Mesenchymal stem cell (in vitro differentiated cells and primary cell): ENCODE measurements around the gene PHACTR2. TPM values are rescaled to one million over a fixed set of nuclear protein-coding genes. Genes with fewer than 3 reads are reported as not detected.
"Not testable (repeated sequence)": the region's sequence is repeated elsewhere in the genome, so short reads cannot be mapped to it uniquely, and the experiment has no call there.

Experiments used
- DNase-seq: peaks from one replicate; pipeline ENCODE4 v3.0.0-alpha.2; 2013
- H2AFZ ChIP-seq: one replicate; pipeline ENCODE4 v1.6.1; 2013; ENCODE audit warnings: low read depth, mild to moderate bottlenecking, control low read depth, inconsistent platforms, low read length, moderate library complexity
- H2AK5ac ChIP-seq: 2 replicates; pipeline ENCODE4 v1.6.1; 2013; ENCODE audit warnings: low read length, moderate library complexity, mild to moderate bottlenecking, inconsistent platforms; ENCODE audit not compliant: severe bottlenecking
- H2BK120ac ChIP-seq: one replicate; pipeline ENCODE4 v1.6.1; 2013; ENCODE audit warnings: low read depth, mild to moderate bottlenecking, inconsistent platforms, low read length, moderate library complexity
- H2BK12ac ChIP-seq, 2 experiments: one replicate each; pipeline ENCODE4 v1.6.1; 2013; ENCODE audit warnings: inconsistent platforms in 2 of 2, low read length in 2 of 2, mild to moderate bottlenecking in 2 of 2, moderate library complexity in 2 of 2, control low read depth in 1 of 2
- H2BK15ac ChIP-seq: one replicate; pipeline ENCODE4 v1.6.1; 2013; ENCODE audit warnings: mild to moderate bottlenecking, low read depth, inconsistent platforms; ENCODE audit not compliant: poor library complexity, severe bottlenecking
- H2BK5ac ChIP-seq: 2 replicates; pipeline ENCODE4 v1.6.1; 2013; ENCODE audit warnings: low read depth, mild to moderate bottlenecking, low read length, control low read depth, inconsistent platforms; ENCODE audit not compliant: poor library complexity, severe bottlenecking
- H3K14ac ChIP-seq, 2 experiments: one replicate each; pipeline ENCODE4 v1.6.1; 2013; ENCODE audit warnings: inconsistent platforms in 2 of 2, low read length in 2 of 2, control low read depth in 1 of 2, mild to moderate bottlenecking in 1 of 2, moderate library complexity in 1 of 2
- H3K18ac ChIP-seq, 2 experiments: one replicate each; pipeline ENCODE4 v1.6.1; 2013; ENCODE audit warnings: inconsistent platforms in 2 of 2, low read length in 2 of 2, control low read depth in 1 of 2, low read depth in 1 of 2, mild to moderate bottlenecking in 1 of 2
- H3K23ac ChIP-seq, 2 experiments: one replicate each; pipeline ENCODE4 v1.6.1; 2013; ENCODE audit warnings: inconsistent platforms in 2 of 2, low read length in 2 of 2, mild to moderate bottlenecking in 2 of 2, moderate library complexity in 2 of 2, control low read depth in 1 of 2
- H3K27ac ChIP-seq: 2 replicates; pipeline ENCODE4 v1.5.1; 2013; ENCODE audit warnings: mild to moderate bottlenecking, moderate library complexity, low read length, control low read depth, inconsistent platforms; ENCODE audit not compliant: poor library complexity, severe bottlenecking
- H3K27me3 ChIP-seq, 2 experiments: 2 replicates each; pipeline versions ENCODE4 v1.6.1 to v1.7.0; 2013; ENCODE audit warnings: low read length in 2 of 2, mild to moderate bottlenecking in 2 of 2, moderate library complexity in 2 of 2, control low read depth in 1 of 2, inconsistent platforms in 1 of 2; ENCODE audit not compliant: control insufficient read depth in 1 of 2, insufficient read depth in 1 of 2
- H3K36me3 ChIP-seq, 2 experiments: 2 replicates each; pipeline versions ENCODE4 v1.6.1 to v1.7.0; 2013; ENCODE audit warnings: low read length in 2 of 2, control low read depth in 1 of 2, inconsistent platforms in 1 of 2, low read depth in 1 of 2, mild to moderate bottlenecking in 1 of 2; ENCODE audit not compliant: insufficient read depth in 2 of 2, control insufficient read depth in 1 of 2
- H3K4ac ChIP-seq, 2 experiments: one replicate each; pipeline ENCODE4 v1.6.1; 2013; ENCODE audit warnings: inconsistent platforms in 2 of 2, low read length in 2 of 2, mild to moderate bottlenecking in 2 of 2, moderate library complexity in 2 of 2, control low read depth in 1 of 2, low read depth in 1 of 2
- H3K4me1 ChIP-seq: 2 replicates; pipeline ENCODE4 v1.6.1; 2013; ENCODE audit warnings: low read depth, low read length, control low read depth; ENCODE audit not compliant: control insufficient read depth, insufficient read depth
- H3K4me2 ChIP-seq: 2 replicates; pipeline ENCODE4 v1.6.1; 2013; ENCODE audit warnings: low read length, mild to moderate bottlenecking, inconsistent platforms; ENCODE audit not compliant: poor library complexity, severe bottlenecking
- H3K4me3 ChIP-seq, 2 experiments: 2 replicates each; pipeline versions ENCODE4 v1.5.1 to v1.7.0; 2013; ENCODE audit warnings: low read length in 2 of 2, mild to moderate bottlenecking in 2 of 2, control low read depth in 1 of 2, low read depth in 1 of 2; ENCODE audit not compliant: insufficient read depth in 1 of 2
- H3K79me1 ChIP-seq: replicated peaks from 2 replicates; pipeline ENCODE4 v1.6.1; 2013; ENCODE audit warnings: mild to moderate bottlenecking, control low read depth, low read length, inconsistent platforms; ENCODE audit not compliant: poor library complexity, severe bottlenecking
- H3K9ac ChIP-seq: 2 replicates; pipeline ENCODE4 v1.7.0; 2013; ENCODE audit warnings: mild to moderate bottlenecking, low read length, moderate library complexity
- H3K9me3 ChIP-seq: 2 replicates; pipeline ENCODE4 v1.7.0; 2013; ENCODE audit warnings: mild to moderate bottlenecking, low read length; ENCODE audit not compliant: control insufficient read depth
- H4K8ac ChIP-seq: one replicate; pipeline ENCODE4 v1.6.1; 2013; ENCODE audit warnings: inconsistent platforms, mild to moderate bottlenecking, low read length, moderate library complexity
- H4K91ac ChIP-seq: one replicate; pipeline ENCODE4 v1.6.1; 2013; ENCODE audit warnings: mild to moderate bottlenecking, low read length, inconsistent platforms
- WGBS: methylation state at CpG from one replicate; pipeline ENCODE4 v1.1.7; 2013; ENCODE audit warnings: mixed read lengths; 5-methylcytosine and 5-hydroxymethylcytosine counted together
- polyA plus RNA-seq, 2 experiments: library from polyadenylated mRNA; stranded (reverse); fragments of 200-250 nt; gene quantifications; one replicate each; pipeline ENCODE4 v1.2.3, GENCODE V29; 2013

PHACTR2 gene
- polyA plus RNA-seq (2013, experiment 1 of 2) = 41.5 TPM
- 38.1 TPM for polyA plus RNA-seq (2013, experiment 2 of 2)

DNA sequence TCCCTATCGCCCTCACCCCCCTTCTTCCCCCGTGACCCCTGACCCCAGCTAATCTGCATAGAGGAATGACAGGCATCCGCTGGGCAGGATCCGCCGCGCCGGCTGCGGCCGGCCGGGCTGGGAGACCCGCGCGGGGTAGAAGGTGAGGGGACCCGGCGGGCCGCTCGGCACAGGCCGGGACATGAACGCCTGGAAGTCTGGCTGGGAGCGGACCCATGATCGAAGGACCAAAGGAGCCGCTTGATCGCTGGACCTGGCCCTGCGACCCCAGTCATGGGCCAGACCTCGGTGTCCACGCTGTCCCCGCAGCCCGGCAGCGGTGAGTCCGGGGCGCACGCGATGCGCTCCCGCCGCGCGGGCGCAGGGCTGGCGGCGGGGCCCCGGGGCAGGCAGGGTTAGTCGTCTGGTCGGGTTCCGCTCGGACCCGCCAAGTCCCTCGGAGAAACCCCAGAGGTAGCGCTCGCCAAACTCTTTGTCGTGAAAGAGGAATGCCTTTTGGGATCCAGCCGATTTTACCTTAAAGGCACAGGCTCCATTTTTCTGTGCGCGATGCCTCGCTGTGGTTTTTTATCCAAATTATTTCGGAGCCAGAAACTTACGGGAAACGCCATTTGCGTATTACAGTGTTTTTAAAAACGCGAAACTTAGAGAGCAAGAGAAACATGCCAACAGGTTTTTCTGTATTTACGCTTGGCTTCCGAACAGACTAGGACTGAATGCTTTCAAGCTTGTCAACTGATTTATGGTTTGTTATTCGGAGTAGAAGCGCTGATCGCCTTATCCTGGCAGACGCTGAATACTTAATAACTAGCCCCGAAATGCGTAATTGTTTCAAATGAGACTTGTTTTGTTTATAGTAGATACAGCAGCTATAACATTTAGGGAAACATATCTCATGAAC, at the start of gene PHACTR2:
PHACTR2 (plus strand) TSS at position 75 of the 901 bp plus-strand sequence; CDS start at position 274, 199 bp downstream.
- H3K79me1 ChIP-seq = peaks cover 7% of the 10 kb centered on the region
- peak within 1 kb of the TSS; percentile 92 to 96 for H3K4me3 ChIP-seq
- peak within 1 kb of the TSS; percentile 80 to 99 for H3K4ac ChIP-seq
- peak within 1 kb of the TSS; percentile 70 for H3K4me2 ChIP-seq
- no peak within 1 kb of the TSS for H2BK5ac ChIP-seq
- peak within 1 kb of the TSS; percentile 95 for H4K8ac ChIP-seq
- H2BK15ac ChIP-seq = peak within 1 kb of the TSS; percentile 90
- H3K9me3 ChIP-seq = peaks cover 13% of the 10 kb centered on the region
- no peak within 1 kb of the TSS for H2AK5ac ChIP-seq
- peak; percentile 77 for DNase-seq
- peak within 1 kb of the TSS; percentile 64 for H2AFZ ChIP-seq
- H3K14ac ChIP-seq = peak within 1 kb of the TSS in 1 of 2 experiments; percentile 74
- H3K23ac ChIP-seq = no peak within 1 kb of the TSS
- under 1% methylated on average over 59 of the region's 69 CpGs for WGBS
- H4K91ac ChIP-seq = peak within 1 kb of the TSS; percentile 99
- H3K4me1 ChIP-seq = peaks cover 1% of the 10 kb centered on the region
- H3K27ac ChIP-seq = peak within 1 kb of the TSS; percentile 65
- H3K18ac ChIP-seq = peak within 1 kb of the TSS; percentile 97 to 99
- H2BK12ac ChIP-seq = peak within 1 kb of the TSS; percentile 87 to 95
- no peaks in the 10 kb centered on the region for H3K27me3 ChIP-seq
- peak within 1 kb of the TSS; percentile 99 for H3K9ac ChIP-seq
- H3K36me3 ChIP-seq = no peaks in the 10 kb centered on the region
- peak within 1 kb of the TSS; percentile 98 for H2BK120ac ChIP-seq

DNA sequence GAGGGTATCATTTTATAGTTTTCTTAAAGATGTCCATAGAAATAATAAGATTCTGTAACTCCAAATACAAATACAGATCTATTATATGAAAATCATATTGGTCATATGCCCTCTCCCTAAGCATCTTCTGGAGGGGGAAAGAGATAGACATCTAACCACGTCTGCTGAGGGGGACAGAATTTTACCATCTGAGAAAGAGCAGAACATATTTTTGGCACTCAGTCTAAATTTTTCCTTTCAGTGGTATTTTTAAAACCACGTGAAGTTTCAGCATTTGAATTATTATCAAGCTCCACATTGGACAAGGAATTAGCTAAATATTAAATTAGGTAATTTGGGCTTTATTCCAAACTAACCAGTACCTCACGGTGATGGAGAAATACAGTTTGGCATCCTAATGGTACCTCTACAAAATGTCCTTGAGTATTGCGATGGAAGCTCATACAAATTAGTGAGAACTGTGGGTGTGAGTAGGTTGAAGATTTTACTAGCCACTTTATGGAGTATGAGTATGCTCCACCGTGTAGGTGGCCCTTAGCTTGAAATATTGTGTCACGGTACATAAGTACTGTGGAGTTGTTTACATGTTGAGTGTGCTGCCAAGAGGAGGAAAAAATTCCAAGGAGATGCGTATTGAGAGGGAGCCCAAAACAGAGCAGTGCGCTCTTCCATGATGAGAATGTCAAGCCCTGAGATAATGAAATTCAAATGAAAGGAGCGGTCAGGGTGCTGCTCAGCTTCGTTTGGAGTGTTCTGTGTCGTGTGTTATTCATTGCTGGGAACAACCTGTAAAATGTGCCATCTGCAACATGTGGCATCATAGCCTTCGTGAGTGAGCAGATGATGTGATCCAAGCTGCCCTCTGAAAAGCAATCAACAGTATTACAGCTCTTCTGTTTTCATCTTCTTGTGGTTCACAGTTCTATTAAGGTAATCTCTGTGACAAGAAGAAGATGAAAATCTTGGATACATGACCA, 48.4 kb upstream of the PHACTR2 start:
- 87% methylated on average over 11 of the region's 12 CpGs for WGBS
- Histone ChIP-seq H3K18ac (no peak overlapping the region), H3K23ac (no peak overlapping the region), H3K4me2 (no peak overlapping the region), H3K79me1 (peaks cover 2% of the 10 kb centered on the region), H3K4me1 (no peaks in the 10 kb centered on the region), H2BK120ac (no peak overlapping the region), H3K36me3 (no peaks in the 10 kb centered on the region), H4K8ac (no peak overlapping the region), H3K9me3 (no peaks in the 10 kb centered on the region), H2BK15ac (no peak overlapping the region), H3K27ac (no peak overlapping the region), H2BK5ac (no peak overlapping the region), H3K9ac (no peak overlapping the region), H3K4me3 (no peak overlapping the region), H2AK5ac (no peak overlapping the region), H2AFZ (no peak overlapping the region), H3K14ac (no peak overlapping the region), H3K4ac (no peak overlapping the region), H3K27me3 (no peaks in the 10 kb centered on the region), H4K91ac (no peak overlapping the region), H2BK12ac (no peak overlapping the region)
- no peak for DNase-seq

DNA sequence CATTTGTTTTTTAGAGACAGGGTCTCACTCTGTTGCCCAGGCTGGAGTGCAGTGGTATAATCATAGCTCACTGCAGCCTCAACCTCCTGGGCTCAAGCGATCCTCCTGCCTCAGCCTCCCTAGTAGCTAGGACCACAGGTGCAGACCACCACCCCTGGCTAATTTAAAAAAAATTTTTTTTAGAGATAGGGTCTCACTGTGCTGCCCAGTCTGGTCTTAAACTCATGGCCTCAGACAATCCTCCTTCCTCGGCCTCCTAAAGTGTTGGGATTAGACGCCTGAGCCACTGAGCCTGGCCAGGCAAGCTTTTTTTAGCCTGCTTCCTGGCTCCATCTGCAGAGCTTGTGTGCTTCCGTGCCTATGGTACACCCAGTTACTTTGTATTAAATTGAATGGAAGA, 46.6 kb upstream of the PHACTR2 start:
- WGBS = 94% methylated on average over 3 of the region's 4 CpGs
- H3K4me1 ChIP-seq, H3K23ac ChIP-seq, H3K79me1 ChIP-seq, H2BK5ac ChIP-seq, H3K9me3 ChIP-seq, H3K36me3 ChIP-seq, H3K27me3 ChIP-seq, H3K14ac ChIP-seq, H4K91ac ChIP-seq, H3K9ac ChIP-seq, H2AK5ac ChIP-seq, H2AFZ ChIP-seq, H4K8ac ChIP-seq, H3K4ac ChIP-seq, H2BK120ac ChIP-seq, H2BK12ac ChIP-seq, DNase-seq, H3K4me2 ChIP-seq, H3K27ac ChIP-seq, H3K18ac ChIP-seq, H3K4me3 ChIP-seq, H2BK15ac ChIP-seq: not testable (repeated sequence)
